Central memory CD4-positive, alpha-beta T cell (primary cell): ENCODE data around the gene GSC.
"Not testable (repeated sequence)": the region's sequence is repeated elsewhere in the genome, so short reads cannot be mapped to it uniquely, and the experiment has no call there.

Source experiments
- DNase-seq: peaks from one replicate; pipeline ENCODE4 v3.0.0; 2022
- total RNA-seq, 3 experiments: gene quantifications; one replicate each; lab custom pipeline; 2026; lab: John Stamatoyannopoulos, UW

Gene GSC
- total RNA-seq = 0 reads per million in 3 experiments

DNA sequence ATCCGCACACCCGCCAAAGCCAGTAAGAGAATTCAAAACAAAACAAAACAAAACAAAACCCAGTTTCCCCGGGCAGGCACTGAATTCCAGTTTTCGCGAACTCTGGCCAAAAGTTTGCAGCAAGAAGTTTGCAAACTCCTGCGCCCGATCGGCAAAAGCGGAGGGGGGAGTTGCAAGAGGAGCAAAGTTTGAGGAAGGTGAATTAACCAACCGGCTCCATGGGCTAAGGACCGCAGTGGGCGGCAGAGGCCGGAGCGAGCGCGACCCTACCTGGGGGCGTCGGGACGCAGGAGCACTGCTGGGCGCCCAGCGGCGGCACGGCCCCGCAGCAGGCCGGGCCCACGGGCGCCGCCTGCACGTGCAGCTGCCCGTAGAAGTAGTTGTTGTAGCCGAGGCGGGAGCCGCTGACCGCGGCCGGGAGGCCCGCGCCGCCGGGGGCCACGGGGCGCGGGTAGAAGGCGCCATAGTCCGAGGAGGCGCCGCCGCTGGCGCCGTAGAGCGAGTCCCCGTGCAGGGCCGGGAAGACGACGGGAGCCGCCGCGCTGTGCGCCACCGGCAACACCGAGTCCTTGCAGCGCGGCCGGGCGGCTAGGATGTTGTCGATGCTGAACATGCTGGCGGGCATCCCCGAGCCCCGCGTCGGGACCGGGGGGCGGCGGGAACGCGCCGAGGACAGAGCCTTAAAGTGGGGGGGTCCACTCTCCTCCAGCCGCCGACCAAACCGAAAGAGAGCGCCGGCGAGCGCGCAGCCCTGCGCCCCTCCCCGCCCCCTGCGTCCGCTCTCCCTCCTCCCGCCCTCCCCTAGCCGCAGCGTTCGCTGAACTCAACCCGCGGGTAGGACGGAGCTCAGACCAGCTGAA is at the start of gene GSC:
Gene GSC (minus strand): TSS at position 723 of the 860 bp plus-strand sequence. CDS start 98 bp downstream, at position 625.
- DNase-seq = no peak

DNA sequence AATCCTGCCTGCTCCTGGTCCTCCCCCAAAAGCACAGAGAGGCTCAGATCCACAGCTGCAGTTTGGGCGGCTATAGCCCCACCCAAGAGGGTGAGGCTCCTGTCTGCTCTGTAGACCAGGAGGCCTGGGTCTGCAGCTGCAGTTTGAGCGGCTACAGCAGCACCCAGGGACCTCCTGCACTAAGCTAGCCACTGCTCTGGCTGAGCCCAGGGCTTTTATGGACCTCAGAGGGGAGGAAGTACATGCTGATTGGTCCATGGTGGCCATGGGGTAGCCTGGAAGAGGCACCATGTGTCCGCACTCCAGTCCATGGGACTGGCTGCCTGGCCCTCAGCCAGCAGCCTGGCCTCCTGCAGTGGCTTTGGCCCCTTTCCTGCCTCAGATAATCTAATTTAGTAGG is 49.6 kb upstream of the GSC start:
- DNase-seq = no peak

DNA sequence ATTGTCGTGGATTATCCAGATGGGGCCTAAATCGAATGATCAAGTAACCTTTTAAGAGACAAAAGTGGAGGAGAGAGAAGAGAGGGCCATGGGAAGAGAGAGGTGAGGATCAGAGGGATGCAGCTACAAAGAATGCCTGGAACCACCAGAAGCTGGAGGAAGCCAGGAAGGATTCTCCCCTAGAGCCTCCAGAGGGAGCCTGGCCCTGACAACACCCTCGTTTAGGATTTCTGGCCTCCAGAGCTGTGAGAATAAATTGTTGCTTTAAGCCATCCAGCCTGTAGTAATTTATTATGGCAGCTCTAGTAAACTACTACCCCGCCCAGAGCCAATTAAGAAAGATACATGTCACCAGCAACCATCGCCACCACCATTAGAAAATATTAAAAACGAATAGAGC is 46.2 kb upstream of the GSC start:
- no peak for DNase-seq

DNA sequence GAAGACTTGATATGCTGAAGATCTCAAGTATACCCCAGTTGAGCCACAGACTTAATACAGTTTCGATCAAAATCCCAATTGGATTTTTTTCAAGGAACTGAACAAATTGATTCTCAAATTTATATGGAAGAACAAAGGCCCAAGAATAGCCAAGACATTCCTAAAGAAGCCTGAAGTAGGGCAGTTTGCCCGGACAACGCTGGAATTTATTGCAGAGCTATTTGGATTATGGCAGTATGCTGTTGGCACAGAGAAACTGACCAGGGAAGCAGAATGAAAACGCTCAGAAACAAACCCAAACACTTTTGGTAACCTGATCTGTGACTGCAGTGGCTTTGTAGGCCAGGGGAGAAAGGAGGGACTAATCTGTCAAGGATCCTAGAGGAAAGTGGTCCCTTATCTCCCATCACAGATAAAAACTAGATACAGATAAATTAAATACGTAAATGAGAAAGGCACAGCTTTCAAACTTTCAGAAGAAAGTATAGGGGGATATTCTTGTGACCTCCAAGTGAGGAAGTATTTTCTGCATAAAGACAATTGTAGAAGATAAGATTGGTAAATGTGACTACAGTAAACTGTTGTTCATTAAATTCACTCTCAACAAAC is 35.9 kb upstream of the GSC start:
- DNase-seq = no peak

DNA sequence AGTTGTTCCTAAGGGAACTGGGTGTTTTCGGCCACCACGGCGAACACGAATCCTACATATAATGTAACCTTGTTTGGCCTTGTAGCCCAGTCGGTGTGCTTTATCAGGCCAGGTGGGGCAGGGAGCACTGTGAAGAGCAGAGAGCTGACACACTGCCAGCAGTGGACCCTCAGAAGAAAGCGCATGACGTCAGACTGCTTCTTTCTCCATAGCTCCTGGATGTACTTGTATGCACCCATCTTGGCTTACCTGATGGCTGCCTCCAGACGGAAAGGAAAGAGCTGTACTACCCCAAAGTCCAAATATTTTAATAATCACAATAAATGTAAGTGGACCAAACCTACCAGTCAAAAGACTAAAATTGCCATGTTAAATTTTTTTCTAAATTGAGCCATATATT is 31.3 kb upstream of the GSC start:
- DNase-seq = no peak

DNA sequence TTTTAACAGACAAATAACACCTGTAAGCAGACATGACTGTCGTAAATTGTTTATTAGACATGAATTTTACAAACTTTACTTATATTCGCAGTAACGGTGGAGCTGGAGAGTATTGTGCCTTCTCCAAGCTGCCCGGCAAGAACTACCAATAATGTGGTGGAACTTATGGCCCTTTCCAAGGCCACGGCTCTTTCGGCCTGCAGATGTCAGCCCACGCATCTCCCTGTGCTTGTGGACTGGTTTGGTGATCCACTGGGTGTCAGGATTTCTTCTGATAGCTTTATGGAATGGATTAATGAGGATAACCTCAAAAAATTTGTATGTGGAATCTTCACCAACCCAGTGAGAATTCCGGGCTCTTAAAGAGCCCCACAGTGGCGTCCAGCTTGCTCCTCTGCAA is 30.9 kb upstream of the GSC start:
- DNase-seq = not testable (repeated sequence)

DNA sequence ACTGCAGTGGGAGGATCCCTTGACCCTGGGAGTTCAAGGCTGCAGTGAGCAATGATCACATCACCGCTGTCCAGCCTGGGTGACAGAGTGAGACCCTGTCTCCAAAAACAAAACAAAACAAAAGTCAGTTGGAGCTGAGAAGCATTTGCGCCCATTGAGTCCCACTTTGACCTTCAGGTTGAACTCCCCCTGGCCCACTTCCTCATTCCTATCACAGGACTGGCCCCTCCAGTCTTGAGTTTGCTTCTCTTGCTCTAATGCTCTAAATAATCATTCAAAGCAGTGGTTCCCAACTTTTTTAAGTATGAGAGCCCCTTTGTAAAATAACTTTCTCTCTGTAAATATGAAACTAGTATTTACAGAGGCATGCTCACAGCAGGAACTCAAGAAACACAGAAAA is 28.0 kb upstream of the GSC start:
- DNase-seq = no peak

DNA sequence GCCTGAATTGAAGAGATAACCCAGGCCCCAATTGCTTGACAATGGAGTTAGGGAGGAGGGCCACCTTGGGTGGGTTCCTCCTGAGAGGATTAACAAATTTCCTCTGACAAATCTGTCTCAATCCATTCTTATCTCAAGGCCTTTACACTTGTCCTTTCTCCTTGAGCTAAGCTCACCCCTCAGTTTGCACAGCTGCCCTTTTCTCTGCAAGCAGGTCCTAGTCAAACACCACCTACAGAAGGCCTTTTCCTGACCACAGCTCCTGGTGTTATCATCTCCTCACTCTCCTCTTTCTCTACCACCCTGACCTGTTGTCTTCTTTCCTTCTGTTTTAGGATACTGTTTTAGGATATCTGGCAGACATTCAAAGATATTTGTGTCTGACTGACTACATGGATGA is 26.4 kb upstream of the GSC start:
- DNase-seq = no peak

DNA sequence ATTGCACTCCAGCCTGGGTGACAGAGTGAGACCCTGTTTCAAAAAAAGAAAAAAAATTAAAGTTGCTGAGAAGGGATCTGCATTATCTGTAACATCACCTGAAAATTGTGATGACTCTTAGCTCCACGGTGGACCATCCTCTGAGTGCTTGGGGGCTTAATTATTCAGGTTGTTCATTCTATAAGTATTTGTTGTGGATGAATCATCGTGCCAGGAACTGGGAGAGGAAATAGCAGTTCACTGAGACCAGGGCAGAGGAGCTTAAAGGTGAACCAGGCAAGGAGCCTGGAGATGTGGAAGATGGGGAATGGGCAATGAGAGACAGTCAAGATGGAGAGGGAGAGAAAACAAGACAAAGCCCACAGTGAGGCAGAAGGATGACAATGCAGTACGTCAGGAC is 25.5 kb upstream of the GSC start:
- no peak for DNase-seq

DNA sequence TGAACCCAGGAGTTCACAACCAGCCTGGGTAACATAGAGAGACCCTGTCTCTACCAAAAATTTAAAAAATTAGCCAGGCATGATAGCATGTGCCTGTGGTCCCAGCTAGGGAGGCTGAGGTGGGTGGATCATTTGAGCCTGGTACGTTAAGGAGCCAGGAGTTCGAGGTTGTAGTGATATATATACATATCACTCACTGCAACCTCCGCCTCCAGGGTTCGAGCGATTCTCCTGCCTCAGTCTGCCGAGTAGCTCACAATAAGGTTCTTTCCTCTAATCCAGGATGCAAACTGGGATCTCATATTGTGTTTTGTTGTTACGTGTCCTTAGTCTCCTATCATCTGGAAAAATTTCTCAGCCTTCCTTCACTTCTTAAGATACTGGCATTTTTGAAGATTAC is 24.0 kb upstream of the GSC start:
- no peak for DNase-seq

DNA sequence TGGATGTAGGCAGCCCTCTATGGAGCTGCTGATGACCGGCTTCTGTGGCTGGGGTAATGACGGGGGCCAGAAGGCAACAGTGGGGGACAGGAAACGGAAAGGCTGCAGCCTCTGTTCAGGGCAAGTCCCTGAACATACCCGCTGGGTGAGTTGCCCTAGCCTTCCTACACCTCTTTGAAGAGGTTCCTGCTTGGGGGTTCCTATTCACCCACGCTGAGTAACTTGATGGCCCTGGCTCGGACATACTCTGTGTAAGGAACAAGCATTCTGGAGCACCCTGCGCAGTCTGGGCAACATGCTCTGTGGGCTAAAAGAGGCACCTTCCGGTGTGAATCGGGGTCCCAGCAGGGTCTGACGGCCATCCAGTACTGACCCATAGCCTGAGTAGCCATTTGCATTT is 17.7 kb upstream of the GSC start:
- no peak for DNase-seq

DNA sequence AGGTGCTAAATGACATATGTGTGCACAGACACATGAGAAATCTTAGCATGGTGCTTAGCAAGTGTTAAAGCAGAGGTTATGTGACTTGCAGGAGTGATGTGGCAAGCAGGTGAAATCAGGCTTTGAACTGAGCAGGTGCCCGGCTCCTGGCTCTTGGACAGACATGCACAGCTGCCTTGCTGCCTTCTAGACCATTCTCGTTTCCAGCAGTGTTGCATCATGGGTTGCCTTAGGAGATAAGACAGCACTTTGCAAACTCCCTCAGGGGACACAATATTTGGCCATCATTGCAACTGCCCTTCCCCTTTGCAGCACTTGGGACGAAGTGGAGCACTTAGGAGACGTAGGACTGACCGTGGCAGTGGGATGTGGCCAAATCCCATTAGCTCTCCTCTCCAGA is 17.2 kb upstream of the GSC start:
- DNase-seq = no peak

DNA sequence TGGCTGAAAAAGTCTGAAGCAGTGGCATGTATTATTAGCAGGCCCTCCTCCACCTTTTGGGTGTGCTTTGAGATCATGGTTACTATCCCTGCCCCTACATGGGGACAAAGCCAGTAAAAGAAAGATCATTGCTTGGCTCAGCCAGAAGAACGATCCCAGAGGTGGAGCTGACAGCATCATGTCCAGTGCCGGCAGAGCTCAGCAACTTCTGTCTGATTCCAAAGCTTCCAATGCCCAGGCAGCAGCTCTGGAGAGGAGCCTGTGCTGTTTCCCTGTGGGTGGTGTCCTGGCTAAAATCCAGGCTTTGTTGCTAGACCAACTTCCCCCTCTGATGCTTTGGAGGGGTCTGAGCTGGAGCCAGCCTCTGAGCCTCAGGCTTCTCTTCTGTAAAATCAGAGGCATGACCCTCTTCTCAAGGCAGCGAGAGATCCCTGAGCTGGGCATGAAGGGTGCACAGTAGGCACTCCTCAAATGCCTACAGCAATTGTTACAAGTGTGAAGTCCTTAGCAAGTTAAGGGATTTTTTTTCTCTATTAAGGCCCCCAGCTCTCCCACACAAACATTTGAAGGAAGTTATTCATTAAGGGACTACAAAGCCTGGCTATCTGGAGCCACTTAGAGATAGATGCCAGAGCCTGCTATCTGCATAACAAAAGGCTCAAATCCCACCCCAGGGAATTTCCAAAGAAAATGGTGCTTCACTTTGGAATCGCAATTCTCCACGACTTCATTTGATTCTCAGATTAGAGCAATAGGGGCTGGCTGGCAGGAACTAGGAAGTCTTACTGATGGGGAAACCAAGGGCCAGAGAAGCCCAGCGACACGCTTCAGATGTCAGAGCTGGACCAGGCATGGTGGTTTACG is 10.9 kb upstream of the GSC start:
- no peak for DNase-seq

DNA sequence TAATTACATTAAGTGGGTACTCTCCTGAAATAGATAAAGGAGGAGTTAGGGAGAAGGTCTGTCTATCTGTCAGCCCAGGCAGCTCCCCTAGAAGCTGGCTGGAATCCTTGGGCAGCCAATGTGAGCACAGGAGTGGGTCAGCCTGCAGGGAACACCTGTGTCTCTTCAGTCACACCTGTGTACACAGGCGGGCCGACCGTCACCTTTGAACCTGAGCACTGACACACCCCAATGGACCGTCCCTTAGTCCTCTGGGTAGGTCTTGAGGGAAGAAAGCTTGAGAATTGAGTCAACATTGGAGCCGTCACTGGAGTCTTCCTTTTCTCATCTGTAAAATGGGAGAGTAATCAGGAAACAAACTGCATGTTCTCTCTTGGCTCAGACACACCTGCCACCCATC is 9.8 kb upstream of the GSC start:
- DNase-seq = no peak

DNA sequence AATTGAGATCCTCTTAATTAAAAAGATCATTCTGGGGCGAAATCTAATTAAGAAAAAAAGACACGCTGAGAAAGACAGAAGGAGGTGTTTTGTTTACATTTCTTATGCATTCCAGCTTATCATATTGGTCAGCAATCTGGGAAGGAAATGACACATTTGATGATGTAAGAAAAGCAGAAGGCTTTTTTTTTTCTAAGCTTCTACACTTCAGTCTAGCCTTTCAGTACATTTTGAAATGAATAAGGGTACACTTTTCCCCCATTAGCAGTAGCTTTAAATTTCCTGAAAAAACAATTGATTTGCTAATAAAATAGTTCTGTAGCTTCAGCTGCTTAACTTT is 5.9 kb upstream of the GSC start:
- DNase-seq = no peak

DNA sequence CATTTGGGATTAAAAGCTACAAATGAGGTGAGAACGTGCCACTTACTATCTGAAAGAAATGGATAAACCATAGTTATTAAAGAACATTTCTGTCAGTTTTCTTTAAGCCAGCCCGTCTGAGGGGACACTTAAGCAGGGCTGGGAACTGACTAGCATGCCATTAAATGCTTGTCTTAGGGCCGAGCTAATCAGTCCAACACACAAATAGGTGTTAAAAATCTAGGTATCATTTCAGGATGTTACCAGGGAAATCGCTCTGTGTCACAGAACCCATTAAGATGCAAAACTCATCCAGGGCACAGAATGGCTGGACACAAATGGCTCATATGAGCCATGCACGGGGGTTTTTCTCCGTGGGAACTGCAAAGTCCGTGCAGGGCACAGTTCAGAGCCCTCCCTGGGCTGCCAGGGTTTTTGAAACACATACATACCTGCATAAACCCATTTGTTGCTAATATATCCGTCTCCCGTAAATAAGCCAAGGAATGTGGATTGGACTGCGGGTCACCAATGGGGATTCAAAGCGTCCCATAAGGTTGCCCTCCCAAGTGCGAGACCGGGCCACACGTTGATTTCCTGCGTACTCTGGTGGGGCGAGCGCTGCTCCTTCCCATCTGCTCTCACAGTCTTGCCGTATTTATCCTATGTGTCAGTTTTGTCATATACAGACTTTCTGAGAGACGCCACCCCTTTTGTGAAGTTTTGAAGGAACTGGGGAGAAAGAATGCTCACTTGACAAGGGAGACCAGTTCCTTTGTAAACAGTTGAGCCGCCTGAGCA is 5.4 kb upstream of the GSC start:
- DNase-seq = no peak

DNA sequence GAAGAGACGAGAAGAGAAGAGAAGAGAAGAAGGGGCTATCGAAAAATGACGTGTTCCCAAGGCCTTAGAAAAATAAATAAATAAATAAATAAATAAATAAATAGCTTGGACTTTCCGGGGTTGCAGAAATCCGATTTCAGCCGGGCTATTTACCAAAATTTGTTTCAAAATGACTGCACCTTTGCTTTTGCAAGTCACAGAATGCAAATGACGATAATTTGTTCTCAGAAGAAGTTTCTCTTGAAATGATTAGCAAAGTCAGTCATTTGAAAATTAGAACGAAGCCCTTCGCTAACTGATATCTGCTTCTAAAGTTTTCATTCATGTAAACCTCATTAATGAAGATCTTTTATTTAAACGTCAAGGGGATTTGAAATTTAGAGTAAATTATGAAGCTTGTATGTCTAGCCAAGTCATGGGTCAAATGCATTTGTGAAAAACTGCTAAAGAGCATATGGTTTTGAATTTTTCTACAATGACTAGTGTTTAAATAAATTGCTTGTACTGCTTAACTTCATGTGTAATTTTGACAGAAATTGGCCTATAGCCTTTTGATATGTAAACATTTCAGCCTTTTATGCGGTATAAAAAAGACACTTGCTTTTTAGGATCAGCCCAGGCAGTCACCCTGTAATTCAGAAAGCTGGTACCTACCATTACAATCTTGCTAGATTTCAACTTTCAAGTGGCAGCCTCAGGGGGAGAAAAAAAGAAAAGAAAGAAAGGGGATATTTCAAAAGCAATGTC is 4.6 kb upstream of the GSC start:
- DNase-seq = no peak

DNA sequence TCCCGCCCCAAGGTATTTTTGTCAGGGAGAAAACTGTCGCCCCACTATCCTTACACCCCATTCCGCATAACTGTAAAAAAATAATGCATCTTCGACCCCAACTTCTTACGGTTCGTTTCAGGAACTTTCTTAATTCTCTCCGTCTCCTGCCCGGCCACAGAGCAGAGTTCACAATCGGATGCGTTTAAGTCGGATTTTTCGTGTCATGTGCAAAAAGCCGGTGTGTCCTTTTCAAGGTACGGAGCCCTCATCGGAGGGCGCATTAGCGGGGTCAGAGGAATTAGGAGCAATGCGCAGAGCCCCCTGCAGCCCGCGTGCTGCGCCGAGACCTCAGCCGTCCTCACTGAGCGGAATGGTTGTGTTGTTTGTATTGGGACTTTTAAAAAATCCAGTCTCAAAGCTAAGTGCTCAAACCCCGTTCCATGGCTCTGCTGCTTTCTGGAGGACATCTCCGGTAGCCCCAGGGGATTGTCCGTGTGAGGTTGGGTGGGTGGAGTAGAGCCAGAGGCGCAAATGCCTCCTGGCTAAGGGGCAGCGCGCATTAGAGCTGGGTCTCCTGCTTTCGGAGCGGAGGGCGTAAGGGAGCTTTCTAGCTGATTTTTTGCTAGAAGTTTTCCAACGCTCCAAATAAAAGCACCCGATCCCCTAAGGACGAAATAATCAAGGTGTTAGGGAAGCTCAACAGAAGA is 3.9 kb upstream of the GSC start:
- DNase-seq = no peak

DNA sequence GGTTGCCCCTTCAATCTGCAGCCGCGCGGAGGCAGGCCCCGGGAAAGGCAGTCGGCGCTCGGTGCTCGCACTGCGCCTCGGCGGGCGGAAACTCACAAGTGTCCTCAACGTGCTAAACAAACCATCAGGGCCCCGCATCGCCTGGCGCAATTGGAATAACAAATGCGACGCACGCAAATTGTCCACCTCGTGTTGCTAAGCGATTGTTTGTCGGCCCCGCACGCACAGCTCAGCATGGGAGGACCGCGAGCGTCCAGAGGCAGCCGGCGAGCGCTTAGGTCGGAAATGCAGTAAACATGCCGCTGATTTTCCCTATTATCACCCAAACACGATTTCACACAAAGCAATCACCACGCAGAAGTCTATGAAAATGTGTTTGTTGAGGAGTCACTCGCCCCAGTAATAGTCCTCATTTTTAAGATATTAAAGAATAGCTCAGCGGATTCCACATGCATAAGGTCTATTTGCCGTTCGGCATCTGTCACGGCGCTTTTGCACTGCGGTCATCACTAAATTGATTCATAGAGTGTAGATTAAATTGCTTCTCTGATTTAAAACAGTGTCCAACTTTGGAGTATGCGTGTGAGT is 3.2 kb upstream of the GSC start:
- DNase-seq = no peak

DNA sequence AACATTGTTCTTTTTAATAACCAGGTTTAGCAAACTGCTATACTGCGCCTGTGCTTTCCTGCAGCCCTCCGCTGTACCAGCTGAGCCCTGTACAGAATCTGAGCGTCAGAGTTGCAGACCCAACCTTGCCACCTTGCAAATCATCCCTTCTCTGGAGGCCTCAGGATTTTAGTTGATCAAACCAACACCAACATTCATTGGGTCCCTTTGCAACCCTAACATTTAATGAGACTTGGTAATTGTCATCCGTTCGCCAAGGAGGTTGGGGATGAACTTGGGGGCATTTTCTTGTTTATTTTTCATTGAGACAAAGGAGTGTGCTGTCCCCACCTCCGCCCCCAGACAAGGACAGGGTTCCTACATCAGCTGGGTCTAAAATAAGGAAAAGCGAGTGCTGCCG is 2.6 kb upstream of the GSC start:
- DNase-seq = no peak

DNA sequence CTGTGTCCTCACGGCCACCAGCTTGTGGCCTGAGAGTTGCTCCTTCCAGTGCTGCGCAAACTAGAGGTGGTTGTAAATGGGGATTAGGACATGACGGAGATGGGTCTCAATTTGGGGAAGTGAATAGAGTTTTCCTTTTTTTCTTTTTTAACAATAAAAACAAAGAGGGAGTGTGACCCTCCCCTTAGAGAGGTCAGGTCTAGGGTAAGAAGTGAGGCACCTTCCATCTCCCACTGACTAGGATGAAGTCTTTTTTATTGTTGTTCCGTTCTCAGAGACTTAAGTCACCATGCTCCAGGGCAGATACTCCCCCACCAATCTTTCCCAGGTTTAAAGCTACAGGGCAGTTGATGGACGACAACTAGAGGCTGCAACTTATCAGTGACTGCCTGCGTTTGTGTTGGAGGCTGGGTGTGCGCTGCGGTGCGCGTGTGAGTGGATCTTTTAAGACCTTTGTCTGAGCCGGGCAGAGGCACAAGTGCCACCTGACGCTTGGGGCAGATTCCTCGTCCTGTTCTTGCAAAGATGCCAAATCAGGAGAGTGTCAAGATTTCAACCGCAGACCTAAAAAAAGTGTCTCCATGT is 2.1 kb upstream of the GSC start:
- DNase-seq = no peak
